Urinary bladder (tissue), 4 donors: ENCODE data around the gene SLC30A1. TPM values are rescaled to one million over a fixed set of nuclear protein-coding genes. Genes with fewer than 3 reads are reported as not detected.

ENCODE experiments used
- DNase-seq: peaks from one replicate; pipeline ENCODE4 v3.0.0-alpha.2; 2015; ENCODE audit errors: extremely low spot score
- H3K27ac ChIP-seq: one replicate; pipeline ENCODE4 v1.5.1; 2013; ENCODE audit warnings: low read depth, mild to moderate bottlenecking, moderate library complexity
- H3K36me3 ChIP-seq: one replicate; pipeline ENCODE4 v1.6.1; 2013; ENCODE audit warnings: mild to moderate bottlenecking, moderate library complexity; ENCODE audit not compliant: insufficient read depth
- H3K4me1 ChIP-seq: one replicate; pipeline ENCODE4 v1.6.1; 2013; ENCODE audit warnings: mild to moderate bottlenecking, moderate library complexity; ENCODE audit not compliant: insufficient read depth
- H3K4me3 ChIP-seq: one replicate; pipeline ENCODE4 v1.5.1; 2013; ENCODE audit warnings: low read depth, low read length
- WGBS: extraction: QIAGEN DNeasy Blood & Tissue Kit; methylation state at CpG from one replicate; pipeline ENCODE4 v1.1.7; 2013; 5-methylcytosine and 5-hydroxymethylcytosine counted together
- polyA plus RNA-seq: library from polyadenylated mRNA; stranded (reverse); fragments of 200-250 nt; gene quantifications from one replicate; pipeline ENCODE4 v1.2.3, GENCODE V29; 2013
- total RNA-seq: library from RNA; depleted of rRNA; stranded (reverse); fragments of >200 nt; gene quantifications from one replicate; pipeline ENCODE4 v1.2.3, GENCODE V29; 2014
- donor health status: healthy with polysubstance abuse.
- donor health status: healthy.

SLC30A1 gene
- total and polyA plus RNA-seq, 2 donors: 6.6 to 37.2 TPM

- no peak for DNase-seq
- Histone ChIP-seq H3K4me1 (no peaks in the 10 kb centered on the region), H3K36me3 (no peaks in the 10 kb centered on the region), H3K27ac (no peak overlapping the region), H3K4me3 (no peak overlapping the region)
- 84% methylated on average over 3 of the region's 3 CpGs for WGBS
Measured at GRCh38 chr1:211603191-211603701, 24.3 kb upstream of the SLC30A1 start.

GRCh38 chr1:211601982-211602670 lies 23.2 kb upstream of the SLC30A1 start:
- Histone ChIP-seq H3K27ac (no peak overlapping the region), H3K4me1 (no peaks in the 10 kb centered on the region), H3K4me3 (no peak overlapping the region), H3K36me3 (no peaks in the 10 kb centered on the region)
- DNase-seq: peak; percentile 48
- WGBS: 45% methylated on average over 7 of the region's 7 CpGs

GRCh38 chr1:211601159-211601558 lies 22.2 kb upstream of the SLC30A1 start:
- Histone ChIP-seq H3K27ac (no peak overlapping the region), H3K4me3 (no peak overlapping the region), H3K36me3 (no peaks in the 10 kb centered on the region), H3K4me1 (no peaks in the 10 kb centered on the region)
- no peak for DNase-seq
- 78% methylated on average over 3 of the region's 3 CpGs for WGBS

GRCh38 chr1:211599250-211599649 lies 20.3 kb upstream of the SLC30A1 start:
- no peaks in the 10 kb centered on the region for H3K4me1 ChIP-seq
- no peak overlapping the region for H3K27ac ChIP-seq
- no peak overlapping the region for H3K4me3 ChIP-seq
- no peak for DNase-seq
- H3K36me3 ChIP-seq: no peaks in the 10 kb centered on the region

- Histone ChIP-seq H3K27ac (no peak overlapping the region), H3K36me3 (no peaks in the 10 kb centered on the region), H3K4me3 (no peak overlapping the region), H3K4me1 (no peaks in the 10 kb centered on the region)
- WGBS: 71% methylated on average over 4 of the region's 4 CpGs
- DNase-seq: no peak
Measured at GRCh38 chr1:211598514-211598913, 19.6 kb upstream of the SLC30A1 start.

- DNase-seq: no peak
- Histone ChIP-seq H3K4me3 (no peak overlapping the region), H3K4me1 (no peaks in the 10 kb centered on the region), H3K27ac (no peak overlapping the region), H3K36me3 (no peaks in the 10 kb centered on the region)
- 83% methylated on average over 6 of the region's 6 CpGs for WGBS
Measured at GRCh38 chr1:211596418-211597181, 17.6 kb upstream of the SLC30A1 start.

GRCh38 chr1:211595419-211595818 lies 16.5 kb upstream of the SLC30A1 start:
- Histone ChIP-seq H3K4me1 (no peaks in the 10 kb centered on the region), H3K27ac (no peak overlapping the region), H3K36me3 (no peaks in the 10 kb centered on the region), H3K4me3 (no peak overlapping the region)
- no peak for DNase-seq

GRCh38 chr1:211591980-211592493 lies 13.1 kb upstream of the SLC30A1 start:
- no peak for DNase-seq
- WGBS: 51% methylated on average over 5 of the region's 5 CpGs
- H3K4me3 ChIP-seq: no peak overlapping the region
- no peaks in the 10 kb centered on the region for H3K36me3 ChIP-seq
- no peak overlapping the region for H3K27ac ChIP-seq
- no peaks in the 10 kb centered on the region for H3K4me1 ChIP-seq

- no peak overlapping the region for H3K4me3 ChIP-seq
- H3K36me3 ChIP-seq: no peaks in the 10 kb centered on the region
- DNase-seq: no peak
- no peaks in the 10 kb centered on the region for H3K4me1 ChIP-seq
- WGBS: 63% methylated on average over 6 of the region's 6 CpGs
- no peak overlapping the region for H3K27ac ChIP-seq
Measured at GRCh38 chr1:211589782-211590721, 11.1 kb upstream of the SLC30A1 start.

GRCh38 chr1:211588711-211589110 lies 9.8 kb upstream of the SLC30A1 start:
- Histone ChIP-seq H3K27ac (no peak overlapping the region), H3K4me3 (no peak overlapping the region), H3K4me1 (no peaks in the 10 kb centered on the region), H3K36me3 (no peaks in the 10 kb centered on the region)
- no peak for DNase-seq
- 97% methylated on average over 4 of the region's 4 CpGs for WGBS

GRCh38 chr1:211587123-211587522 lies 8.2 kb upstream of the SLC30A1 start:
- Histone ChIP-seq H3K27ac (no peak overlapping the region), H3K4me3 (no peak overlapping the region), H3K4me1 (no peaks in the 10 kb centered on the region), H3K36me3 (no peaks in the 10 kb centered on the region)
- 94% methylated on average over 2 of the region's 2 CpGs for WGBS
- no peak for DNase-seq

- DNase-seq: no peak
- Histone ChIP-seq H3K36me3 (no peaks in the 10 kb centered on the region), H3K4me3 (no peak overlapping the region), H3K4me1 (no peaks in the 10 kb centered on the region), H3K27ac (no peak overlapping the region)
- WGBS: 81% methylated on average over 4 of the region's 4 CpGs
Measured at GRCh38 chr1:211586538-211586937, 7.6 kb upstream of the SLC30A1 start.
